ENCODE data around the gene TRABD2B. TPM values are rescaled to one million over a fixed set of nuclear protein-coding genes. Genes with fewer than 3 reads are reported as not detected.

Gene TRABD2B
- total and polyA plus RNA-seq, 2 of the 4 experiments (the other 2 are of a cell fraction): not detected

DNA sequence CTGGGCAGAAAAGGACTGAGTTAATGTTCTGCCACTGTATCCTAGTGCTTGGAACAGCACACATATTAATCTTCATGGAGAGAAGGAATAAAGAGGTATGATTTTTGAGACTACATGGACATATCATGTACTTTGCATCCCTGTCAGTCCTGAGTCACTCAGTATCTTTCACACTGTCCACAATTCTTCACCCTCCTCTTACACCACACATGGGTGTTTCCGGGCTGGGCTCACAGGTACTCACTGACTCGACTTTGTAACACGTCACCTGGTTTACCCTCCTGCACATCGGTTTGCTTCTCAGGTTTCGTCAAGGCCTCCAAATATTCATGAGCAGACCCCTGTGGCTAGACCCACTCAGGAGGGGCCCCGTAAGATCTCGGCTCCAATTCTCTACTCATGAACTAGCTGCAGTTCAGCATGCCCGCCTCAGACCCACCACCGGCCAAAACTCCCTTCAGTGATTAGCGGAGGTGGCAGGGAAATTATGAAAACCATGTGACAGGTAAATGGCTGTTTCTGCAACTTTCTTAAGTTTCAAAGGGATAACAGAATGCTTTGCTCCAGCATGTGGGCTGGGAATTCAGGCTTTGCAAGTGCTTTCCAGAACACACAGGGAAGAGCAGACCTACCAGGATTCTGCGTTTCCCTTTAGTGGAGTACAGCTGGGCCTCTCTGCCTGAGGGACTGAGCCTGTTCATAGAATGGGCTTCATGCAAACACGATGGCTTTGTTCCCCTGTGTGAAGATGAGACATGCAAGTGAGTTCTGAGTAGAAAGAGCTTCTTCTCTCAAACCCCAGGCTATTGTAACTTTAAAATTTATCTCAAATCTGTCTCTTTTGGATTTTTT, 31.3 kb upstream of the TRABD2B start:
- DNase-seq (no peak), ATAC-seq (ENCODE audit: low read depth) (no peak)
- H3K14ac ChIP-seq (replicated peaks; ENCODE audit: low read depth, low read length): no peak overlapping the region
- H3K4ac ChIP-seq (ENCODE audit: low read depth, low read length): no peak overlapping the region
- no peak overlapping the region for H3K9ac ChIP-seq (ENCODE audit: low read depth, low read length)
- no peak overlapping the region for H2AK5ac ChIP-seq (ENCODE audit: low read depth, low read length)
- no TSS peak for BruUV-seq (replicated peaks)
- no peak overlapping the region for H4K8ac ChIP-seq (ENCODE audit: low read depth in 2 of 2, low read length in 2 of 2)
- no peak overlapping the region for H2AK9ac ChIP-seq (replicated peaks; ENCODE audit: low read depth, low read length, poor library complexity)
- H4K91ac ChIP-seq (ENCODE audit: insufficient read depth, low read depth, low read length): no peak overlapping the region
- no peak overlapping the region for H2AFZ ChIP-seq (replicated peaks; ENCODE audit: low read length, poor library complexity)
- H4K20me1 ChIP-seq (ENCODE audit: insufficient read depth, low read length): no peaks in the 10 kb centered on the region
- no peak overlapping the region for H3K18ac ChIP-seq (ENCODE audit: low read depth, low read length)
- H3K9me1 ChIP-seq (ENCODE audit: insufficient read depth, low read length): no peaks in the 10 kb centered on the region
- no peak overlapping the region for H3K4me2 ChIP-seq (ENCODE audit: low read depth, low read length)
- intact Hi-C loops (cut with micrococcal nuclease) (no loop called here), dilution Hi-C loops (cut with HindIII; ENCODE audit: low sequenced_read_pairs, unreplicated experiment) (no loop called here), in situ Hi-C loops (cut with MboI; ENCODE audit: low sequenced_read_pairs) (no loop called here)
- no peak overlapping the region for H2BK20ac ChIP-seq (ENCODE audit: low read depth, low read length)
- ChIA-PET CTCF (no interaction called here), POLR2A (ENCODE audit: unreplicated experiment) (no interaction called here)
- H3K9me3 ChIP-seq (ENCODE audit: control insufficient read depth, insufficient read depth, low read length): no peaks in the 10 kb centered on the region
- no peak overlapping the region for H4K5ac ChIP-seq (ENCODE audit: low read depth, low read length)
- TF ChIP-seq, protein P1, sequence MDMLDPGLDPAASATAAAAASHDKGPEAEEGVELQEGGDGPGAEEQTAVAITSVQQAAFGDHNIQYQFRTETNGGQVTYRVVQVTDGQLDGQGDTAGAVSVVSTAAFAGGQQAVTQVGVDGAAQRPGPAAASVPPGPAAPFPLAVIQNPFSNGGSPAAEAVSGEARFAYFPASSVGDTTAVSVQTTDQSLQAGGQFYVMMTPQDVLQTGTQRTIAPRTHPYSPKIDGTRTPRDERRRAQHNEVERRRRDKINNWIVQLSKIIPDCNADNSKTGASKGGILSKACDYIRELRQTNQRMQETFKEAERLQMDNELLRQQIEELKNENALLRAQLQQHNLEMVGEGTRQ (IDR thresholded peaks at IDR 0.05; ENCODE audit: low read depth, low read length): no peak
- TF ChIP-seq RAD21 (IDR thresholded peaks at IDR 0.05; ENCODE audit: low read length) (no peak), POLR2A (IDR thresholded peaks at IDR 0.05; ENCODE audit: low read depth, low read length) (no peak), BHLHE40 (IDR thresholded peaks at IDR 0.05; ENCODE audit: low read depth, low read length) (no peak), SMC3 (IDR thresholded peaks at IDR 0.05; ENCODE audit: low read depth, low read length) (no peak)
- H3K4me1 ChIP-seq (ENCODE audit: control insufficient read depth, insufficient read depth, low read length): no peaks in the 10 kb centered on the region
- no peaks in the 10 kb centered on the region; the same call in 1 of the 2 replicates for H3K27me3 ChIP-seq (ENCODE audit: control insufficient read depth, insufficient read depth, low read length)
- H2BK120ac ChIP-seq (ENCODE audit: low read depth, low read length): no peak overlapping the region
- H3K56ac ChIP-seq (ENCODE audit: extremely low read depth, insufficient read depth, low read length): no peak overlapping the region
- H2BK5ac ChIP-seq (ENCODE audit: low read depth, low read length, poor library complexity, severe bottlenecking): no peak overlapping the region
- no peak overlapping the region for H3K4me3 ChIP-seq (ENCODE audit: insufficient read depth, low read depth, low read length)
- no peak overlapping the region for H3K27ac ChIP-seq (ENCODE audit: insufficient read depth, low read length)
- no peak overlapping the region for H2BK15ac ChIP-seq (ENCODE audit: low read depth, low read length)
- no peaks in the 10 kb centered on the region for H3K36me3 ChIP-seq (ENCODE audit: control insufficient read depth, insufficient read depth, low read length)
- 56% methylated on average over 4 of the region's 12 CpGs; no CpG with 5 or more reads in 1 of the 2 experiments for WGBS, 2 experiments (ENCODE audit: extremely low coverage in 2 of 2, insufficient read length in 1 of 2)
- no peak overlapping the region for H3K23ac ChIP-seq (ENCODE audit: low read depth, low read length)
- no peaks in the 10 kb centered on the region for H3K79me1 ChIP-seq (ENCODE audit: low read depth in 1 of 2, low read length in 2 of 2)
